GM18526 (cell line): ENCODE measurements around the gene CDK7.

Experiments used
- POLR2A ChIP-seq: IDR thresholded peaks from 3 replicates; pipeline ENCODE4 v1.6.1; 2011; ENCODE audit not compliant: insufficient read length; ENCODE audit errors: extremely low read depth

Gene CDK7

DNA sequence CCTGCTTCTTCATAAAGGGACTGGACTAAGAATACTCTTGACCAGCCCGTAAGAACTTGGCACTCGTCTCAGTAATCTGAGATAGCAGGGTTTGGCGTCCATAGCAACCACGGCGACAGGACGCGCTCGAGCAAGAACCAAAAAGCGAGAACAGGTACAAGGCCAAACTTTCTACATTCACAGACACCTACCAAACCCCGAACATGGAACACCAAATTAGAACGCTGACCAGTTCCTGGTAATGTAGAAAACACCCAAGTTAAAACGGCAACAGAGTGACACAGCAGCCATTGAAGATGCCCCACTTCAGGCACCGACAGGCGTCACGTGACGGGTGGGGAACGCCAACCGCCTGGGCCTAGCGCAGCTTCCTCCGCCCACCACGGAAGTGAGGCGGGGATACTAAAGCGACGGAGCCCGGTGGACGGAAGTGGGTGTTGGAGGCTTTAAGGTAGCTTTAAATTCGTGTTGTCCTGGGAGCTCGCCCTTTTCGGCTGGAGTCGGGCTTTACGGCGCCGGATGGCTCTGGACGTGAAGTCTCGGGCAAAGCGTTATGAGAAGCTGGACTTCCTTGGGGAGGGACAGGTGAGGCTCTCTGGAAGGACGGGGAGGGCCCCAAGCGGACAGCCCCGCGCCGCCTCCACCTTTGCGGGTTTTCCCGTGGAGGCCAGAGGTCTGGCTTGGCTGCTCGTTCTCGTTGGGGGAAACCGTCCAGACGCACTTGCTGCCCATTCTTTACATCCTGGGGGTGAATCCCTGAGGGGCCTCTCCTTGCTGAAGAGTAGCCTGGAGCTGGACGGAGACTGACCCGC, at the start of gene CDK7:
TSS of gene CDK7 (plus strand) at position 430 of the 812 bp plus-strand sequence. CDS start at position 520, 90 bp downstream.
- peak; percentile 76 for TF ChIP-seq POLR2A

DNA sequence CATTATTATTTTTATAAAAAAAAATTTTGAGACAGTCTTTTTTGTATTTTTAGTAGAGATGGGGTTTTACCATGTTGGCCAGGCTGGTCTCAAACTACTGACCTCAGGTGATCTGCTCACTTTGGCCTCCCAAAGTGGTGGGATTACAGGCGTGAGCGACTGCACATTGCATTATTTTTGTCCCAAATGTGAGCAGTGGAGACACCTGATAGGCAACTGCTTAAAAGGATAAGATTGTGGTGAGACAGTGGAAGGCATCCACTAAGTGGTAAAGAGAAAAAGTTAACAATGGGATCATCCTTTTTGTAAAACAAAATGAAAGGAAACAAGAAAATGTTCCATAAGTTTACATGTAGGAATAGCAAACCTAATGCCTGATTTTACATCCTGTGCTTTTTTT, 47.3 kb upstream of the CDK7 start:
- TF ChIP-seq POLR2A, result no peak

DNA sequence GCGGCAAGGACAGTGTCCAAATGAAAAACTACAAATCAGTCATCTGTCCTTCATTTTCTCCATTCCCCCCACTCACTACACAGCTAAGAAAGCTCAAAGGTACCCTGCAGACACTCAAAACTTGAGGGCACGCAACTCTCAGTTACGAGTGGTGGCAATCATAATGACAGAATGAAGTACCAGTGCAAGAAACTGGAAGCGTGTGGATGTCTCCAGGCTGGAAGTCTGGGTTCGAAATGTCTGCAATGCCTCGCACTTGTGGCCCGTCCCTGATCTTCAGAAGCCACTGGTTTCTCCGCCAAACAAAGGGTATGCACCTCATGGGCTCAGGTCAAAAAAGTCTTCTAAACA, 45.9 kb upstream of the CDK7 start:
- TF ChIP-seq POLR2A, result no peak

DNA sequence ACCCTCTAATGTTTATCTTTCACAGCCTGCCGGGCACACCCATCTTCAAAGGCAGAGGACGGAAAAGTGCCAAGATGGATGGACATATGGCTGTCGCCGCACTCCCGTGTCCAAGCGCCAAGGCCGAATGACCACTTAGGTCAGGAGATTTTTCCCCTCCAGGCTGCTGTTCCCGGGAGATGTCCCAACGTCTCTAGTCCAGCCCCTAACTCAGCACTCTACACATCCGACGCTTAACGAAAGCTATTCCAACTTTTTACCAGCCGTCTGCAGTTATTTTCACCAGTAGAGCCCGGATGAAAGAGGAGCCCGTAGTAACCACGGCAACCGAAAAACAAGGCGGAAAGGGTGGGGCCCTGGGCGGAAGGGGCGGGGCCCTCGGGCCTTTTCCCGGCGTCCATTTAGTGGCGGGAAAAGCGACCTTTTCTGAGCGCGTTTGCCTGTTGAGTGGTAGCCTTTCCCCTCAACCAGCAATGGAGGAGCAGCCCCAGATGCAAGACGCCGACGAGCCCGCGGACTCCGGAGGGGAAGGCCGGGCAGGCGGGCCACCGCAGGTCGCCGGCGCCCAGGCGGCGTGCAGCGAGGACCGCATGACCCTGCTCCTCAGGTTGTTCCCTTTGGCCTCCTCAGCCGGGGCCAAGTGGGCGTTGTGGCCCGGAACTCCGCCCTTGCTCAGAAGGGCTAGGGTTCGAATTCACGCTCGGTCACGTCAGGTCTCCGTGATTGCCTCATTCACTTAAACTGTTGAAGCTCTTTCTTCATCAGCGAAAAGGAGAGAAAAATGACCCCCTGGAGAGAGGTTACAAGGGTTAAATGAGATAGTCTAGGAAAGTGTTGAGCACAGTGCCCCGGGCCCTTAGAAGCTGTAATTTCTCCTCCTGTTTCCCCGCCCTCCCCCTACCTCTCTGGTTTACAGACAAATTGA, 45.3 kb upstream of the CDK7 start, which contains the start of gene CENPH:
TSS of gene CENPH (plus strand) at position 422 of the 925 bp plus-strand sequence. CDS start at position 474, 52 bp downstream.
- peak; percentile 56 for TF ChIP-seq POLR2A

DNA sequence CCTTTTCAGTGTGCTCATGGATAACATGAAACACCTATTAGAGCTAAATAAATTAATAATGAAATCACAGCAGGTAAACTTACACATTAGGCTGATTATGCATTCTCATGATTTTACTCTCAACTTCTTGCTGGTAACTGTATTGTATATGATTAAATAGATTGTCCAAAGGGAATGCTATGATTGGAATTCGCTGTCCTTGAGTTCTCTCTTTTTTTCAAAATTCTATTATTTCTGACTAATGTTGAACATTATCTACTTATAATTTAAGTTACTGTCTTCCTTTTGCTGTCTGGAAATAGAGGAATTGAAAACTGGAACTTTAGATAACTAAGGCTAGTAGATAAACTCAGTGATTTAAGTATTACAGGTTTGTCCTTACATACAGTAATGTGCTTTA, 32.2 kb upstream of the CDK7 start:
- TF ChIP-seq POLR2A, result no peak

DNA sequence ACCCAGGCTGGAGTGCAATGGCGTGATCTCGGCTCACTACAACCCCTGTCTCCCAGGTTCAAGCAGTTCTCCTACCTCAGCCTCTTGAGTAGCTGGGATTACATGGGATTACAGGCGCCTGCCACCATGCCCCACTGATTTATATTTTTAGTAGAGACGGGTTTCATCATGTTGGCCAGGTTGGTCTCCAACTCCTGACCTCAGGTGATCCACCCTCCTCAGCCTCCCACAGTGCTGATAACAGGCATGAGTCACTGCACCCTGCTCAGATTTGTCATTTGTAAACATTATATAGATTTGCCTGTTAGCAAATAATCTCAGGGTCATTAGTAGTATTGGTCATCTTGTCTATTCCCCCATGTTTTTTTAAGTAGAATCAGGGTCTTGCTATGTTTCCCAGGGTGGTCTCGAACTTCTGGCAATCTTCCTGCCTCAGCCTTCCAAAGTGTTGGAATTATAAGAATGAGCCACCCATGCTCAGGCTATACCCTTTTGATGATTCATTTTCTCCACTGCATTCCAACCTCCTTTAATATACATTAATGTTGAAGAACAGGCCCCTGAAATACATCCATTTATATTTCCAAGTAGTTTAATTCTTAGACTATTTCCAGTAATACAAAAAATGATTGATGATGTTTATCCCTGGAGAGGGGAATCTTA, 28.0 kb upstream of the CDK7 start:
- TF ChIP-seq POLR2A, result no peak

DNA sequence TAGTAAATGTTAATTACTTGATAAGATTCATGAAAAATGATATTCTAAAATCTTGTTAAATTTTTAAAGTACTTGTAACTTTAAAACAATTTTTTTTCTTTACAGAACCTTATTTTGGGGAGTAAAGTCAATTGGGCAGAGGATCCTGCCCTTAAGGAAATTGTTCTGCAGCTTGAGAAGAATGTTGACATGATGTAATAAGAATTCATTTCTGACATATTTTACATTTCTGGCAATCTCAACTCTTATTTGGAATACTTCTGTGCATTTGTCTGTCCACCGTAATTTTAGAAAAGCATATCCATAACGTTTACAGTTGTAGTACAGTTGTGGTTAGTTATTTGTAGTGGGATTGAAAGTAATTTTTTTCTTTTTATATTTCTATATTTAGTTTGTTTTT, 25.1 kb upstream of the CDK7 start:
- TF ChIP-seq POLR2A, result no peak

DNA sequence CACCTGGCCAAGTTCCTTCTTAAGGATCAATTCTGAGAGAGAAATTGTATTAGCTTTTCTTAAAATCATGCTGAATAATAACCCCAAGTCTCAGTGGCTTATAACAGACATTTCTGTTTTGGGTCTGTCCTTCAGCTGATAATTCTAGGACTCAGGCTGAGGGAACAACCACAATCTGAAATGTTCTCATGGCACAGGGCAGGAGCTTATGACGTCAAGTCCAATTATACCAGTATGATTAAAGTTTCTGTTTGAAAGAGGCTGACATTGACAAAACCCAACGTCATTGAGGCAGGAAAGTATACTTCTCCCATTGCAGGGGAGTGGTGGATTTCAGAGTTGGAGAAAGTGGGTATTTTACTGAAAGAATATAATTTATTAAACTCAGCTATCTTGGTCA, 23.5 kb upstream of the CDK7 start:
- no peak for TF ChIP-seq POLR2A

DNA sequence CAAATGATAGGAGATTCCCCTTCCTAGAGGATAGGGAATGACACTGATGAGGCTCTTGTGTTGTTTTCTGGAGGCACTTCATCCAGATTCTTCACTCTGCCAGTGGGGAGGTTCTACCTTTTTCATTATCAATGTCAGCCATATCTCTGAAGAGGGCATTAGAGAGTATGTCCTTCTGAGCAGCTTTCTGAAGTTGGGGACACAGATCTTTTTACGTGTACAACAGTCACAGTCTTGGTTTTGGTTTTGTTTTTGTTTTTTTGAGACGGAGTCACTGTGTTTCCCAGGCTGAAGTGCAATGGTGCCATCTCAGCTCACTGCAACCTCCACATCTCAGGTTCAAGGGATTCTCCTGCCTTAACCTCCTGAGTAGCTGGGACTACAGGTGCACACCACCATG, 22.7 kb upstream of the CDK7 start:
- no peak for TF ChIP-seq POLR2A

DNA sequence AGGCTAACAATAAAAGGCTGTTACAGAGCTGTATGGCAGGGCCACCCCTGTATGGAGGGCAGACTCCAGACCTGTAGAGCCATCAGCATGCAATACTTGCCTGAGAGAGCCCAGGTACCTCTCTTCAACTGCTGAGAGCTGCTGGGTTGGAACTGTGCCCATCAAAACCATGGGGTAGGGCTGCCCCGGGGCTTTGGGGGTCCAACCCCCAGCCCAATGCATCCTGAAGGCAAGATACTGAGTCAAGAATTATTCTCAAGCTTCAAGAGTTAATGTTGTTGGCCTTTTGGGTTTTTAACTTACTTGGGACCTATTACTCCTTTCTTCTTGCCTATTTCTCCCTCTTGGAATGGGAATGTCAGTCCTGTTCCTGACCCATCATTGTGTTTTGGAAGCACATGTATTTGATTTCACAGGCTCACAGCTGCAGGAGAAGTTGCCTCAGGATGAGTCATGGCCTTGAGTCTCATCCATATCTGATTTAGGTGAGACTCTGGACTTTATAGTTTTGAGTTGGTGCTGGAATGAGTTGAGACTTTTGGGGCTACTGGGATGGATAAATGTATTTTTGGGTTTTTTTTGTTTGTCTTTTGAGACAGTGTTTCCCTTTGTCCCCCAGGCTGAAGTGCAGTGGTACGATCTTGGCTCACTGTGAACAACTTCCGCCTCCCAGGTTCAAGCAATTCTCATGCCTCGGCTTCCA, 21.0 kb upstream of the CDK7 start:
- no peak for TF ChIP-seq POLR2A

DNA sequence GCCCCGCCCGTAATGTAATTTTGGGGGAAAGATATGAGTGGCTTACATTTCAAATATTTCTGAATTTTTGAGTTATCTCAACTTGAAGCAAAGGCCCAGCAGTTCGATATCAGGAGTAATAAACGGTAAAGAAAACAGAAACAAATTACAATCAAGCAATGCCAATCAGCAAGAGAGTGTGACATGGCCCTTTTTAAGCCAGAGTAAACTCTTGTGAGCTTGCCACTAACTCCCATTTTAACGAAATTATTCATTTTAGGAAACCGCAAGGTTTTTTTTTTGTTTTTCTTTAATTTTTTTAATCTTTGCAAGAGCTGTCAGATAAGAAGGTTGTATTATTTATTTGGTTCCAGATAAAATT, 17.6 kb upstream of the CDK7 start:
- TF ChIP-seq POLR2A, result no peak

DNA sequence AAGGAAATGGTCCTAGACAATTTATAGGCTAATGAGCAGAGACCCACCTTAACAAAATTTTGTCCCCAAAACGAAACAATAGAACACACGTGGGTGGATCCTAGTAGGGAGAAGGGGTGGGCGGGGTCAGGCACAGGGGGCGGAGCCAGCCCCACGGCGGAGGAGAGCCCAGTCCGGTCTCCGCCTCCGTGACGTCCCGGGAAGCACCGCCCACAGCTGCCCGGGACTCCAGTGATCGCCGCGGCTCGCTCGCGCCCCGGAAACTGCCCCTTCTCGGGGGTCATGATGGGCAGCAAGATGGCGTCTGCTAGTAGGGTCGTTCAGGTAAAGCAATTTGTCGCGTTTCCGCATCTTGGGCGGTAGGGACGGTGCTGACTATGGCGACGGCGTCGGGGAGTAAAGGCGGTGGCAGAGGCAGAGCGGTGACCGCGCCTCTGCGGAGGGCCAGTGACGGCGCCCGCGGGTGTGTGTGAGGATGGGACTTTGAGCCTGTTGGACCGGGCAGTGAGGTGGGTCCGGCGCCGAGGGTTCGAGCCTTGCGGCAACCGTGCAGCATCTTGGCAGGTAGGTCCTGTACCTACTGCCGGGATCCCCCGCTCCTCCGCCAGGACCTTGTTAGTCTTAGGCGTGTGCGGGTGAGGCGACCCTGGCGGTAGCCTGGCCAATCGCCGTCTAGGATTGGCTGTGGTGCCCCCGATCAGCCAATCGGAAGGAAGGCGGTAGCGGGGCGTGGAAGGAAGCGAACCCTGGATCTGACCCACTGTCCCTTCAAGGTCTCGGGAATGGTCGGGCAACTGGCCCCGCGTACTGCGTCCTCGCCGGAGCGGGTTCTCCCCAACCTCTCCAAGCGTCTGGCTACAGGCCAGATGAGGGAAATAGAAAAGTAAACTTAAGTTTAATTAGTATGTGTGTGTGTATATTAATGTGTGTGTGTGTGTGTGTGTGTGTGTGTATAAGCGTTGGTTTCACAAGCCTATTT, 16.8 kb upstream of the CDK7 start:
- TF ChIP-seq POLR2A, result peak; percentile 77

DNA sequence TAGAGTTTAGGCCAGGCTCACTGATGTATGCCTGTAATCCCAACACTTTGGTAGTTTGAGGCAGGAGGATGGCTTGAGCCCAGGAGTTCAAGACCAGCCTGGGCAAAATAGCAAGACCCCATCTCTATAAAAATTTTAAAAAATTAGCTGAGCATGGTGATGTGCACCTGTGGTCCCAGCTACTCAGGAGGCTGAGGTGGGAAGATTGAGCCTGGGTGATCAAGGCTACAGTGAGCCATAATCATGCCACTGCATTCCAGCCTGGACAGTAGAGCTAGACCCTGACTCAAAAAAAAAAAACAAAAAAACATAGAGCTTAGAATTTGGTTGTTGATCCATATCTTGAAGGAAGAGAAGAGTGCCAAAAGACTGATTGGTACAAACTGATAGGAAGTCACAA, 14.7 kb upstream of the CDK7 start:
- TF ChIP-seq POLR2A, result no peak

DNA sequence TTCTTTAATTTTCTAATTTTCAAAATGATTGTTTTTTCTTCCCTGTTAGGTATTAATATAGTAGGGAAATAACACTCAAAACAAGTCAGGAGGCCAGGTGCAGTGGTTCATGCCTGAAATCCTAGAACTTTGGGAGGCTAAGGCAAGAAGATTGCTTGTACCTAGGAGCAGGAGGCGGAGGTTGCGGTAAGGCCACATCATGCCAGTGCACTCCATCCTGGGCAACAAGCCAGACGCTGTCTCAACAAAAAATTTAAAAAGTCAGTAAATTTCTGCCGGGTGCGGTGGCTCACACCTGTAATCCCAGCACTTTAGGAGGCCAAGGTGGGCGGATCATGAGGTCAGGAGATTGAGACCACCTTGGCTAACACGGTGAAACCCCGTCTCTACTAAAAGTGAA, 10.2 kb upstream of the CDK7 start:
- no peak for TF ChIP-seq POLR2A
